Urinary bladder (tissue), 4 donors: ENCODE results near the gene FEM1C. TPM values are rescaled to one million over a fixed set of nuclear protein-coding genes. Genes with fewer than 3 reads are reported as not detected.

Experiments
- DNase-seq: peaks from one replicate; pipeline ENCODE4 v3.0.0-alpha.2; 2015; ENCODE audit errors: extremely low spot score
- H3K27ac ChIP-seq: one replicate; pipeline ENCODE4 v1.5.1; 2013; ENCODE audit warnings: low read depth, mild to moderate bottlenecking, moderate library complexity
- H3K36me3 ChIP-seq: one replicate; pipeline ENCODE4 v1.6.1; 2013; ENCODE audit warnings: mild to moderate bottlenecking, moderate library complexity; ENCODE audit not compliant: insufficient read depth
- H3K4me1 ChIP-seq: one replicate; pipeline ENCODE4 v1.6.1; 2013; ENCODE audit warnings: mild to moderate bottlenecking, moderate library complexity; ENCODE audit not compliant: insufficient read depth
- H3K4me3 ChIP-seq: one replicate; pipeline ENCODE4 v1.5.1; 2013; ENCODE audit warnings: low read depth, low read length
- WGBS: extraction: QIAGEN DNeasy Blood & Tissue Kit; methylation state at CpG from one replicate; pipeline ENCODE4 v1.1.7; 2013; 5-methylcytosine and 5-hydroxymethylcytosine counted together
- polyA plus RNA-seq: library from polyadenylated mRNA; stranded (reverse); fragments of 200-250 nt; gene quantifications from one replicate; pipeline ENCODE4 v1.2.3, GENCODE V29; 2013
- total RNA-seq: library from RNA; depleted of rRNA; stranded (reverse); fragments of >200 nt; gene quantifications from one replicate; pipeline ENCODE4 v1.2.3, GENCODE V29; 2014
- donor health status: healthy with polysubstance abuse.
- donor health status: healthy.

The FEM1C gene
- total and polyA plus RNA-seq, 2 donors, result 11.0 to 42.1 TPM

DNA sequence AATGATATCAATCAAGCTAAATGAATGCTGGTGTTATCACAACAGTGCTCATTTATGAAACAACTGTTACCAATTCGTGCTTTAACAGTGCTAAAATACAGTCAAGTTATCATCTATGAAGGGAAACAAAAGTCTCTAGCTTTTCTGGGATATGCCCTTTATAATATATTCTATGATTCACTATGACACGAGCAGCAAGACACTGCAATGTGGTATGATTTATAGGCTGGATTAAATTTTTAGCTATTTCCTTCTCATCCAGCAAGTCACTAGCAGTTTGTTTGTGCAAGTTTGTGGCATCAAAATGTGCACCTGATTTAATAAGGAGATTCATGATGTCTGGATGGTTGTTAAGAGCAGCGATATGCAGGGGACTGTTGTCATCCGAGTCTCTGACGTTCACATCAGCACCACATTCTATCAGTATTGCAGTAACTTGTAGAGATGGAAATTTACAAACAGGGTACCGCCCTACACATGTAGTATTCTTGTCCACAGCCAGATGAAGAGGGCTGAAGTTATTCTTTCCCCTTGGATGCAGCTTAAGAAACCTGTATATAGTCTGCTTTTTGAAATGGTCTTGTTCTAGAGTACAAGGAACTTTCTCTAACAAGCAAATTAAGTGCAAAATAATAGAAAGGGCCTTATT lies 20.3 kb downstream of the FEM1C start:
- WGBS, result 79% methylated on average over 6 of the region's 6 CpGs
- H3K4me1 ChIP-seq, result no peaks in the 10 kb centered on the region
- H3K4me3 ChIP-seq, result no peak overlapping the region
- H3K36me3 ChIP-seq, result peaks cover 6% of the 10 kb centered on the region
- no peak overlapping the region for H3K27ac ChIP-seq
- DNase-seq, result no peak

GRCh38 chr5:115522832-115523403 lies 21.7 kb downstream of the FEM1C start:
- Histone ChIP-seq H3K36me3 (peaks cover 6% of the 10 kb centered on the region), H3K27ac (no peak overlapping the region), H3K4me1 (no peaks in the 10 kb centered on the region), H3K4me3 (no peak overlapping the region)
- DNase-seq, result no peak

DNA sequence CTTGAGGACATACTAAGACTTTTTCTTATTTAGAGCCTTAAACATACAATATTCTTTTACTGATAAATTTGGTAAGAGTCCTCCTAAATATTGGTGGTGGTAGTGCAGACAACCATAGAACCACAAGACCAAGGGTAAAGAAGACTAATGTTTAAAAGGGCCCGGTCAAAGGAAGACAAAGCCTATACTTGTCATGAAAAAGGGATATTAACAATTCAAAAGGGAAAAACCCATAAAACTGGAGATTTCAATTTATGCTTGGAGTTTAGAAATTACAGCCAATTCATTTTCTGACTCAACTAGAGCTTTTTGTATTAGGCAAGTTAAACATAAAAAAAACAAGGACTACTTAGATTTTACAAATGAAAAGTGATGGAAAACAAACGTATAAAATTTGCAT lies 24.4 kb downstream of the FEM1C start:
- WGBS, result 91% methylated on average over 2 of the region's 2 CpGs
- DNase-seq, result no peak
- H3K27ac ChIP-seq, result no peak overlapping the region

DNA sequence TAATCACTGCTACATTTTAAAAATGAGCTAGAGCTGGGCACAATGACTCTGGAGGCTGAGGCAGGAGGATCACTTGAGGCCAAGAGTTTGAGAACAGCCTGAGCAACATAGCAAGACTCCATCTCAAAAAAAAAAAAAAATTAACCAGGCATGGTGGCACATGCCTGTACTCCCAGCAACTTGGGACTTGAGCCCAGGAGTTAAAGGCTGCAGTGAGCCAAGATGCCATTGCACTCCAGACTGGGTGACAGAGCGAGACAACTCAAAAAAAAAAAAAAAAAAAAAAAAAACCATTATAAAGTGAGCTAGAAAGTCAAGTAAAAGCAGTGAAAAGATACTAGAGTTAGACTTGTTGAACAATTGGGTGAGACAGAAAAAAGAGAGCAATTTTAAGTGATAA lies 28.2 kb downstream of the FEM1C start:
- Histone ChIP-seq H3K4me1 (no peaks in the 10 kb centered on the region), H3K4me3 (no peak overlapping the region), H3K36me3 (no peaks in the 10 kb centered on the region), H3K27ac (no peak overlapping the region)
- 100% methylated on average over 1 of the region's 1 CpG for WGBS
- no peak for DNase-seq

More for the DNA sequence above, 24.4 kb downstream of the FEM1C start:
- Histone ChIP-seq H3K4me3 (no peak overlapping the region), H3K36me3 (peaks cover 6% of the 10 kb centered on the region), H3K4me1 (no peaks in the 10 kb centered on the region)

GRCh38 chr5:115514220-115514619 lies 30.4 kb downstream of the FEM1C start:
- Histone ChIP-seq H3K27ac (no peak overlapping the region), H3K36me3 (no peaks in the 10 kb centered on the region), H3K4me3 (no peak overlapping the region), H3K4me1 (no peaks in the 10 kb centered on the region)
- no peak for DNase-seq
- WGBS, result 84% methylated on average over 5 of the region's 5 CpGs

DNA sequence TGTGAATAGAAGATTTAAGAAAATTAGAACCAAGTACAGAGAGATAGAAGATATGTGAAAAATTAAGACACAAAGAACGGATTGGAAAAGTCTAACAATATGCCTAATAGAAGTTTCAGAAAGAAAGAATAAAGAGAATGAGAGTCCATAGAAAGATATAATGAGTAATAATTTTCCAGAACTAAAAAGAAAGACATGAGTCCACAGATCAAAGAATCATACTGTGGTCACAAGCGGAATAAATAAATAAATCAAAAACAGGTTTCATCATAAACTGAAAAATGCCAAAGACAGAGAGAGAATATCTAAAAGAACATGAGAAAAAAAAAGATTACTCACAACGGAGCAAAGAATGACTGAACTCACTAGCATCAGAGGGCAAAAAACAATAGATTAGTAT lies 32.9 kb downstream of the FEM1C start:
- Histone ChIP-seq H3K36me3 (no peaks in the 10 kb centered on the region), H3K4me3 (no peak overlapping the region), H3K27ac (no peak overlapping the region), H3K4me1 (no peaks in the 10 kb centered on the region)
- DNase-seq, result no peak
- WGBS, result 95% methylated on average over 3 of the region's 3 CpGs

GRCh38 chr5:115510145-115510645 lies 34.4 kb downstream of the FEM1C start:
- H3K4me3 ChIP-seq, result no peak overlapping the region
- 0% methylated on average over 1 of the region's 1 CpG for WGBS
- DNase-seq, result no peak
- no peaks in the 10 kb centered on the region for H3K36me3 ChIP-seq
- H3K27ac ChIP-seq, result no peak overlapping the region
- no peaks in the 10 kb centered on the region for H3K4me1 ChIP-seq

- no peak for DNase-seq
- H3K27ac ChIP-seq, result no peak overlapping the region
- 60% methylated on average over 2 of the region's 2 CpGs for WGBS
- H3K36me3 ChIP-seq, result no peaks in the 10 kb centered on the region
- H3K4me3 ChIP-seq, result no peak overlapping the region
- no peaks in the 10 kb centered on the region for H3K4me1 ChIP-seq
Measured at GRCh38 chr5:115509547-115509946, 35.0 kb downstream of the FEM1C start.

DNA sequence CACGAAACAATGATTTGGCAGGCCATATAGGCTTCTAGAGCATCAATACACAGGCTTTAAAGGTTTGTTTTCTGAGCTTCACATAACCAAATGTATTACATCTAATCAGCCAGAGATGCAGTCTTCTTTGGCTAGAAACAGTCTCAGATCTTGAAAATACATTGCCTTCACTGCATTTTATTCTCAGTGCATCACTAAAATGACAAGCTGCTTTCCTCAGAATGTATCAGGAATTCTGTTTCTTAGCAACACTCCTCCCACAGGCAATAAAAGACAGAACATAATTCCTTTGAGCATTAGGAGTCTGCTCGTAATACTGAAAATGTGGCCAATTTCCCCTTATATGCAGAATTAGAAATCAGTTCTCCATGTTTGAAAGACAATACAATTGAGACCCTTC lies 36.9 kb downstream of the FEM1C start:
- DNase-seq, result peak; percentile 6
- no peaks in the 10 kb centered on the region for H3K36me3 ChIP-seq
- no peak overlapping the region for H3K27ac ChIP-seq
- no peak overlapping the region for H3K4me3 ChIP-seq
- H3K4me1 ChIP-seq, result no peaks in the 10 kb centered on the region
- 34% methylated on average over 2 of the region's 2 CpGs for WGBS

GRCh38 chr5:115503420-115503819 lies 41.2 kb downstream of the FEM1C start:
- Histone ChIP-seq H3K27ac (no peak overlapping the region), H3K4me1 (no peaks in the 10 kb centered on the region), H3K4me3 (no peak overlapping the region), H3K36me3 (no peaks in the 10 kb centered on the region)
- 91% methylated on average over 1 of the region's 1 CpG for WGBS
- DNase-seq, result no peak

DNA sequence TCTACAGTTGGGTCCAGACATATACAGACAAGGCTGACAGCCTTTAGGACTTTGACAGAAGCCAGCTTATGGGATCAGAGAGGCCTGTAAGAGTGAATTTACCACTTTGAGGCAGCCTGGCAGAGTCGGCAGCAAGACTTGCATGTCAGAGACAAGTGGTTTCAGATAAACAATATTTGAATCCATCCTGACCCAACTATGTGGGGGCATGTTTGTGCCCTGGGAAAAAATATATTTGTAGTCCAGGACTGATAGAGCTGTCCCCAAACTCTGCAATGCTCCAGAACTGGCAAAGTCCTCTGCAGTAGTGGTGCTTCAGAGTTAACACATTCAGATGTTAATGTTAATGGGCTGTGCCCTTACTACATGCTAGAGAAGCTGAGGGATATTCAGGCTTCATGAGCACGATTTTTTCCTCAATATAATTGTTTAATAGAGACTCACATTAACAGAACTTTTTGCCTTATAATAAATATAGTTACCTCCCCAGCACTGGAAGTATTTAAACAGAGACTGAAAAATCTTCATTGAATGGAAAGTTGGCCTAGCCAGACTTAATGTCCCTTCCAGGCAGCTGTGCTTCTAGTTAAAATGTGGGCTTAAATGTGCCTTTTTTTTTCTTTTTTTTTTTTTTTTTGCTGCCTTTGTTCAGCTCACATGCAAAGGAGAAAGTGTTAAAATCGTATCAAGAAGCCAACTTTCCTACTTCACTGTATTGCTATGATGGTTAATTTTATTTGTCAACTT lies 42.9 kb downstream of the FEM1C start:
- no peak for DNase-seq
- H3K4me3 ChIP-seq, result no peak overlapping the region
- H3K27ac ChIP-seq, result no peak overlapping the region
- no peaks in the 10 kb centered on the region for H3K36me3 ChIP-seq
- WGBS, result 37% methylated on average over 3 of the region's 3 CpGs
- H3K4me1 ChIP-seq, result no peaks in the 10 kb centered on the region

DNA sequence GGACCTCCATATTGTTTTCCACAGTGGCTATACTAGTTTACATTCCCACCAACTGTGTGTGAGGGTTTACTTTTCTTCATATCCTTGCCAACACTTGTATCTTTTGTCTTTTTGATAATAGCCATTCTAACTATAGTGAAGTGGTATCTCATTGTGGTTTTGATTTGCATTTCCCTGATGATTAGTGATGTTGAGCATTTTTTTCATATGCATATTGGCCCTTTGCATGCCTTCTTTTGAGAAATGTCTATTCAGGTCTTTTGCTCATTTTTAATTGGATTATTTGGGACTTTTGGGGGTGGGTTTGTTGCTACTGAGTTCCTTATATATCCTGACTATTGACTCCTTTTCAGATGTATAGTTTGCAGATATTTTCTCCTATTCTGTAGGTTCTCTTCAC lies 44.4 kb downstream of the FEM1C start:
- no peak overlapping the region for H3K27ac ChIP-seq
- H3K4me1 ChIP-seq, result no peaks in the 10 kb centered on the region
- DNase-seq, result no peak
- H3K4me3 ChIP-seq, result no peak overlapping the region
- no peaks in the 10 kb centered on the region for H3K36me3 ChIP-seq

DNA sequence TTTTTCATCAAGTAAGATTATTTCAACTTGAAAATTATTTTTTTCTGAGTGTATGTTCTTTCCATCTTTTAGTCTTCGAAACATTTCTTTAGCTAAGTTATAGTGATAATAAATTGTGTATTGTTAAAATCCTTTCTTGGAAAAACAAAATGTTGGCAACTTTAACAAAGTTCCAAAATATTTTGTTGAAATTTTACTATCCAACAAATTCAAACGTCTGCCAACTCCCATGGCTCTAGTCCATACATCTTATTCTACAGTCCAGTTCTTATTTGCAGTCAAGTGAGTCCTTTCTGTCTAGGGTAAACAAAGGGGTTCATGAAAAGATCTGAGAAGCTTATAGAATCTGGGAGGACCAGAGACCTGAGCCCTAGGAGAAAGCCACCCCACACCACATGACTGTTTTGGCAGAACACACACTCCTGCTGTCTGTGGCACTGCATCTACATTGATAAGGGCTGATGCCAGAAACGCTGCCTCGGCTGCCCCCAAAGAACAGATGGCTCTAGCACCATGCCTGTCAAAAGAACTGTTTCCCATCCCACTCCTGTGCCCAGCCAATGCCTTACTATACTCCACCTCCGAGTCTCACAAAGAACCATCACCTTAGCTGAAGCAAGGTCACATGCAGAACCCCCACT lies 47.5 kb downstream of the FEM1C start:
- 54% methylated on average over 5 of the region's 5 CpGs for WGBS
- Histone ChIP-seq H3K4me3 (no peak overlapping the region), H3K36me3 (no peaks in the 10 kb centered on the region), H3K4me1 (no peaks in the 10 kb centered on the region), H3K27ac (no peak overlapping the region)
- no peak for DNase-seq
